IMR-90 (cell line): ENCODE data around the gene RNF213. TPM values are rescaled to one million over a fixed set of nuclear protein-coding genes. Genes with fewer than 3 reads are reported as not detected.
A peak's percentile ranks its signal among the peaks of the same experiment; 100 is the strongest.

Experiments
- ATAC-seq: fragments of 200-7000 bp; cut with Tn5 transposase; 2 replicates; pipeline ENCODE4 v1.9.1; 2020; ENCODE audit warnings: low read depth, mild to moderate bottlenecking, moderate library complexity
- BruUV-seq: library from RNA; stranded (reverse); fragments of 400-500 nt; replicated peaks from 2 replicates; lab custom pipeline; 2021; lab: Mats Ljungman, UMichigan
- CTCF ChIA-PET: fragments of 300-600 bp; formaldehyde crosslinking; extraction: SDS; loops from one replicate; lab custom pipeline; 2021; ENCODE audit warnings: antibody characterized with exemption; lab: Yijun Ruan, JAX
- POLR2A ChIA-PET: fragments of 300-600 bp; sonication (Branson Sonifier 250); formaldehyde crosslinking; loops from one replicate; lab custom pipeline; 2022; ENCODE audit warnings: antibody characterized with exemption; ENCODE audit not compliant: unreplicated experiment; lab: Charles Lee
- DNase-seq: peaks from one replicate; pipeline ENCODE4 v3.0.0; 2013
- H2AFZ ChIP-seq: replicated peaks from 2 replicates; pipeline ENCODE3; 2013; ENCODE audit warnings: low read length, mild to moderate bottlenecking; ENCODE audit not compliant: poor library complexity
- H2AK5ac ChIP-seq: 2 replicates; pipeline ENCODE4 v1.6.1; 2013; ENCODE audit warnings: low read depth, low read length, inconsistent platforms
- H2AK9ac ChIP-seq: replicated peaks from 2 replicates; pipeline ENCODE3; 2013; ENCODE audit warnings: mild to moderate bottlenecking, low read depth, low read length, moderate library complexity; ENCODE audit not compliant: poor library complexity
- H2BK120ac ChIP-seq: 2 replicates; pipeline ENCODE4 v1.6.1; 2013; ENCODE audit warnings: low read depth, low read length, inconsistent platforms
- H2BK15ac ChIP-seq: 3 replicates; pipeline ENCODE4 v1.6.1; 2013; ENCODE audit warnings: low read depth, low read length, inconsistent platforms
- H2BK20ac ChIP-seq: 2 replicates; pipeline ENCODE4 v1.6.1; 2013; ENCODE audit warnings: low read depth, mild to moderate bottlenecking, inconsistent platforms, low read length, moderate library complexity
- H2BK5ac ChIP-seq: 2 replicates; pipeline ENCODE4 v1.6.1; 2013; ENCODE audit warnings: mild to moderate bottlenecking, low read depth, low read length, inconsistent platforms; ENCODE audit not compliant: poor library complexity, severe bottlenecking
- H3K14ac ChIP-seq: replicated peaks from 2 replicates; pipeline ENCODE4 v1.6.1; 2013; ENCODE audit warnings: low read depth, low read length, inconsistent platforms
- H3K18ac ChIP-seq: 2 replicates; pipeline ENCODE4 v1.6.1; 2013; ENCODE audit warnings: low read depth, low read length, control low read depth
- H3K23ac ChIP-seq: 2 replicates; pipeline ENCODE4 v1.6.1; 2013; ENCODE audit warnings: low read depth, low read length, inconsistent platforms
- H3K27ac ChIP-seq: 2 replicates; pipeline ENCODE4 v1.5.1; 2013; ENCODE audit warnings: mild to moderate bottlenecking, control low read depth, low read length; ENCODE audit not compliant: insufficient read depth
- H3K27me3 ChIP-seq: 2 replicates; pipeline ENCODE4 v1.6.1; 2013; ENCODE audit warnings: low read length; ENCODE audit not compliant: control insufficient read depth, insufficient read depth
- H3K36me3 ChIP-seq: 2 replicates; pipeline ENCODE4 v1.6.1; 2013; ENCODE audit warnings: low read length, mixed read lengths; ENCODE audit not compliant: control insufficient read depth, insufficient read depth
- H3K4ac ChIP-seq: 2 replicates; pipeline ENCODE4 v1.6.1; 2013; ENCODE audit warnings: low read depth, low read length, inconsistent platforms
- H3K4me1 ChIP-seq: 2 replicates; pipeline ENCODE4 v1.6.1; 2013; ENCODE audit warnings: low read length, mixed read lengths; ENCODE audit not compliant: control insufficient read depth, insufficient read depth
- H3K4me2 ChIP-seq: 2 replicates; pipeline ENCODE4 v1.6.1; 2013; ENCODE audit warnings: low read depth, mild to moderate bottlenecking, control low read depth, low read length, moderate library complexity
- H3K4me3 ChIP-seq: 2 replicates; pipeline ENCODE4 v1.5.1; 2013; ENCODE audit warnings: low read depth, mild to moderate bottlenecking, control low read depth, low read length, moderate library complexity; ENCODE audit not compliant: insufficient read depth
- H3K56ac ChIP-seq: 2 replicates; pipeline ENCODE4 v1.6.1; 2013; ENCODE audit warnings: low read length, inconsistent platforms; ENCODE audit not compliant: insufficient read depth; ENCODE audit errors: extremely low read depth
- H3K79me1 ChIP-seq, 2 experiments: 2 replicates each; pipeline ENCODE4 v1.6.1; 2013; ENCODE audit warnings: low read length in 2 of 2, inconsistent platforms in 1 of 2, low read depth in 1 of 2
- H3K9ac ChIP-seq: 2 replicates; pipeline ENCODE4 v1.6.1; 2013; ENCODE audit warnings: low read depth, low read length, control low read depth
- H3K9me1 ChIP-seq: 2 replicates; pipeline ENCODE4 v1.6.1; 2013; ENCODE audit warnings: low read length, inconsistent platforms; ENCODE audit not compliant: insufficient read depth
- H3K9me3 ChIP-seq: 2 replicates; pipeline ENCODE4 v1.6.1; 2013; ENCODE audit warnings: low read length; ENCODE audit not compliant: control insufficient read depth, insufficient read depth
- H4K20me1 ChIP-seq: 2 replicates; pipeline ENCODE4 v1.6.1; 2013; ENCODE audit warnings: low read length, inconsistent platforms; ENCODE audit not compliant: insufficient read depth
- H4K5ac ChIP-seq: 2 replicates; pipeline ENCODE4 v1.6.1; 2013; ENCODE audit warnings: mild to moderate bottlenecking, low read depth, low read length, control low read depth
- H4K8ac ChIP-seq, 2 experiments: 2 replicates each; pipeline ENCODE4 v1.6.1; 2013; ENCODE audit warnings: low read depth in 2 of 2, low read length in 2 of 2, control low read depth in 1 of 2, inconsistent platforms in 1 of 2
- H4K91ac ChIP-seq: 2 replicates; pipeline ENCODE4 v1.6.1; 2013; ENCODE audit warnings: low read depth, low read length, inconsistent platforms; ENCODE audit not compliant: insufficient read depth
- BHLHE40 ChIP-seq: fragments of 150-350 bp; IDR thresholded peaks from 2 replicates; pipeline ENCODE4 v1.6.1; 2016; ENCODE audit warnings: mild to moderate bottlenecking, low read depth, low read length
- FOS ChIP-seq: fragments of 150-350 bp; IDR thresholded peaks from 2 replicates; pipeline ENCODE4 v1.6.1; 2016; ENCODE audit warnings: low read depth, low read length
- MAZ ChIP-seq: IDR thresholded peaks from 2 replicates; pipeline ENCODE4 v1.6.1; 2012; ENCODE audit warnings: low read depth, mild to moderate bottlenecking, low read length, improper control_type of control experiment, moderate library complexity, borderline replicate concordance
- MXI1 ChIP-seq: IDR thresholded peaks from 2 replicates; pipeline ENCODE4 v1.6.1; 2012; ENCODE audit warnings: low read depth, mild to moderate bottlenecking, low read length, moderate library complexity, borderline replicate concordance
- RCOR1 ChIP-seq: IDR thresholded peaks from 2 replicates; pipeline ENCODE4 v1.6.1; 2012; ENCODE audit warnings: mild to moderate bottlenecking, low read length, improper control_type of control experiment; ENCODE audit not compliant: insufficient replicate concordance
- RFX5 ChIP-seq: IDR thresholded peaks from 2 replicates; pipeline ENCODE4 v1.8.0; 2012; ENCODE audit warnings: low read depth, mild to moderate bottlenecking, low read length, moderate library complexity
- WGBS, 2 experiments: methylation state at CpG; one replicate each; pipeline versions ENCODE4 v1.1.5 to v1.1.7; 2013; ENCODE audit warnings: missing lambda C conversion rate in 2 of 2; ENCODE audit not compliant: insufficient read length in 1 of 2; ENCODE audit errors: extremely low coverage in 2 of 2; 5-methylcytosine and 5-hydroxymethylcytosine counted together
- dilution Hi-C: fragments of 300-500 bp; cut with HindIII; formaldehyde crosslinking; loops from one replicate; pipeline ENCODE4 v1.14.3; 2018; ENCODE audit warnings: low sequenced_read_pairs; ENCODE audit not compliant: unreplicated experiment
- in situ Hi-C: fragments of 300-500 bp; cut with MboI; formaldehyde crosslinking; loops from 3 replicates; pipeline ENCODE4 v1.14.3; 2019; ENCODE audit warnings: low sequenced_read_pairs, inconsistent platforms, mixed read lengths
- intact Hi-C: fragments of 100-400 bp; cut with micrococcal nuclease; formaldehyde crosslinking; loops from 2 replicates; pipeline ENCODE4 v1.10.0; 2022
- polyA plus RNA-seq, 3 experiments: library from polyadenylated mRNA; depleted of rRNA; stranded (reverse); fragments of >200 nt; gene quantifications; 2 replicates each; pipeline ENCODE4 v1.2.3, GENCODE V29; 2012; ENCODE audit warnings: low replicate concordance in 1 of 3
- total RNA-seq: library from RNA; depleted of rRNA; stranded (reverse); fragments of >200 nt; gene quantifications from 2 replicates; pipeline ENCODE4 v1.2.3, GENCODE V29; 2012
- TF ChIP-seq, protein P1 (sequence below): fragments of 150-350 bp; IDR thresholded peaks from 2 replicates; pipeline ENCODE4 v1.6.1; 2016; ENCODE audit warnings: low read depth, mild to moderate bottlenecking, low read length, moderate library complexity, borderline replicate concordance

Gene RNF213
- total and polyA plus RNA-seq, 2 of the 4 experiments (the other 2 are of a cell fraction) = 23.4 to 36.0 TPM

DNA sequence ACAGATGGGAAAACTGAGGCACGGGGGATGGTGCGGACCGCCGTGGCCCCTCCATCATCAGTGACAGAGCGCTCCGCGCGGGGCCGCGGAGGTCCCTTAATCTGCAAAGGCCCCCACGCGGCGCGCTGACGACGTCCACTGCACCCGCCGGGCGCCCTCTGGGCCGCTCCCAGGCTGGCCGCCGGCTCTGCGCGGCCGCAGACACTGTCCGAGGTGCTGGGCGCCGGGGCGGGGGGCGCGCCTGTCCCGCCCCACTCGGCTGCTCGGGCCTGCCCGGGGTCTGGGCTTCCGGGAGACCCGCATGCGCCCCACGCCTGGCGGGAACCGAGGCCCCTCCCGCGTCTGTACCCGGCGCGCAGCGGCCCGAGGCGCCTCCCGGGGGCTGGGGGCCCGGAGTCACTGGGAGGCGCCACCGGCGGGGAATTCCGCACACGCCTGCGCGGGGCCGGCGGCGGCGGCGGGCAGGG is 550 bp upstream of the RNF213 start (continued):
- TF ChIP-seq, protein P1, sequence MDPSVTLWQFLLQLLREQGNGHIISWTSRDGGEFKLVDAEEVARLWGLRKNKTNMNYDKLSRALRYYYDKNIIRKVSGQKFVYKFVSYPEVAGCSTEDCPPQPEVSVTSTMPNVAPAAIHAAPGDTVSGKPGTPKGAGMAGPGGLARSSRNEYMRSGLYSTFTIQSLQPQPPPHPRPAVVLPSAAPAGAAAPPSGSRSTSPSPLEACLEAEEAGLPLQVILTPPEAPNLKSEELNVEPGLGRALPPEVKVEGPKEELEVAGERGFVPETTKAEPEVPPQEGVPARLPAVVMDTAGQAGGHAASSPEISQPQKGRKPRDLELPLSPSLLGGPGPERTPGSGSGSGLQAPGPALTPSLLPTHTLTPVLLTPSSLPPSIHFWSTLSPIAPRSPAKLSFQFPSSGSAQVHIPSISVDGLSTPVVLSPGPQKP = no peak
- TF ChIP-seq MXI1 = peak; percentile 64; the same call in 1 of the 2 replicates

DNA sequence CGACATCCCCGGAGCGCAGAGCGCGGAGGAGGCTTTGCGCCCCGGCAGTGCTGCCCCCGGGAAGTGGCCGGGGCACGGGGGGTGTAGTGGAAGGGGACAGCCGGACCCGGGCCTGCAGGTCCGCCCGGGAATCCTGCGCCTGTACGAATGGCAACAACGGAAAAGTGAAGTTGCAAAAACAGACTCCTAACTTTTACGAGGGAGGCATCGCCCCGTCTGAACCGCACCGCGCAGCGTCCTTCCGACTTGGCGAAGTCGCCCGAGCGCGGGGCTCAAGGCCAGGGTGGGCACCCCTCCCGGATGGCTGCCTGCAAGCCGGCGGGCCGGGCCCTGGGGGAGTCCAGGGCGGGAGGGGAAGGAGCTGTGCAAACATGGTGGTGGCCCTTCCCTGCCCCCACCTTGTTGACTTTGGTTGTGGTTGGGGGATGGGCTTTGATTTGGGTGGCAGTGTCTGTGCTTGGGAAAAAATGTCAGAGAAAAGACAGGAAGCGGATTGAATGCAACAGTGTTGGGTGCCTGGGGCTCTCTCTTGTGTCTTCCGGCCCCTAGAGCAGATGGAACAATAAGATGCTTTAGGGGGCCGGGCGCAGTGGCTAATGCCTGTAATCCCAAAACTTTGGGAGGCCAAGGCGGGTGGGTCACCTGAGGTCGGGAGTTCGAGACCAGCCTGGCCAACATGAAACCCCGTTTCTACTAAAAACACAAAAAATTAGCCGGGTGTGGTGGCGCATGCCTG is 675 bp downstream of the RNF213 start:
- H3K4me3 ChIP-seq = peak overlapping the region; percentile 80
- peak overlapping the region; percentile 100 for H3K14ac ChIP-seq
- peak overlapping the region; percentile 82 for H3K4me2 ChIP-seq
- H2AK9ac ChIP-seq = peak overlapping the region; percentile 100
- H3K36me3 ChIP-seq = peaks cover 12% of the 10 kb centered on the region
- TF ChIP-seq RFX5 = no peak
- TF ChIP-seq MAZ = no peak
- no peak for TF ChIP-seq RCOR1
- TF ChIP-seq BHLHE40 = no peak
- TF ChIP-seq FOS = no peak
- peak overlapping the region; percentile 50 for H4K5ac ChIP-seq
- H3K9ac ChIP-seq = peak overlapping the region; percentile 96
- peak overlapping the region; percentile 94 for H2AK5ac ChIP-seq
- H2BK15ac ChIP-seq = no peak overlapping the region
- peak overlapping the region; percentile 98 for H3K23ac ChIP-seq
- peak overlapping the region; percentile 6 to 97 for H4K8ac ChIP-seq
- no peak overlapping the region for H2BK20ac ChIP-seq
- no peaks in the 10 kb centered on the region for H3K9me3 ChIP-seq
- H2AFZ ChIP-seq = peak overlapping the region; percentile 88
- H3K27ac ChIP-seq = peak overlapping the region; percentile 92
- 3% methylated on average over 10 of the region's 45 CpGs; no CpG with 5 or more reads in 1 of the 2 experiments for WGBS, 2 experiments
- H3K27me3 ChIP-seq = no peaks in the 10 kb centered on the region
- H2BK5ac ChIP-seq = peak overlapping the region; percentile 95
- DNase-seq (peak; percentile 32), ATAC-seq (peak; percentile 10)
- BruUV-seq = no TSS peak
- peak overlapping the region; percentile 85 for H4K91ac ChIP-seq
- POLR2A ChIA-PET = interaction anchor here (0.5 kb wide), 1 partner anchor 30 kb away, joined by 6 read pairs; no protein-coding TSS in a partner anchor
- peaks cover 16 to 48% of the 10 kb centered on the region in 2 experiments; a peak in 2 of 4 replicates for H3K79me1 ChIP-seq
- CTCF ChIA-PET = no interaction called here
- intact Hi-C loops = loop anchor here (5.0 kb wide), 2 partner anchors 39 to 254 kb away; partner anchors contain the start of genes SGSH and SLC26A11
- H3K4me1 ChIP-seq = peaks cover 20% of the 10 kb centered on the region
- H2BK120ac ChIP-seq = peak overlapping the region; percentile 72; the same call in 1 of the 2 replicates
- H4K20me1 ChIP-seq = no peaks in the 10 kb centered on the region
- H3K56ac ChIP-seq = peak overlapping the region; percentile 92
- in situ Hi-C loops = no loop called here
- H3K9me1 ChIP-seq = 0 out of 2 replicates have a peak, but pooled peaks cover 3% of the 10 kb centered on the region
- H3K18ac ChIP-seq = peak overlapping the region; percentile 79
- dilution Hi-C loops = no loop called here
- H3K4ac ChIP-seq = peak overlapping the region; percentile 97
